B cell (primary cell): ENCODE measurements around the gene APP.

Source experiments
- EZH2 ChIP-seq: IDR thresholded peaks from 2 replicates; pipeline ENCODE4 v1.6.1; 2012; ENCODE audit warnings: borderline replicate concordance, low read depth, mild to moderate bottlenecking, moderate library complexity, low read length; ENCODE audit not compliant: insufficient read depth, poor library complexity, severe bottlenecking
- TF ChIP-seq, protein P1 (sequence below): fragments of 200-600 bp; IDR thresholded peaks from one replicate; pipeline ENCODE4 v1.8.0; 2022; ENCODE audit warnings: antibody characterized with exemption, mild to moderate bottlenecking

DNA sequence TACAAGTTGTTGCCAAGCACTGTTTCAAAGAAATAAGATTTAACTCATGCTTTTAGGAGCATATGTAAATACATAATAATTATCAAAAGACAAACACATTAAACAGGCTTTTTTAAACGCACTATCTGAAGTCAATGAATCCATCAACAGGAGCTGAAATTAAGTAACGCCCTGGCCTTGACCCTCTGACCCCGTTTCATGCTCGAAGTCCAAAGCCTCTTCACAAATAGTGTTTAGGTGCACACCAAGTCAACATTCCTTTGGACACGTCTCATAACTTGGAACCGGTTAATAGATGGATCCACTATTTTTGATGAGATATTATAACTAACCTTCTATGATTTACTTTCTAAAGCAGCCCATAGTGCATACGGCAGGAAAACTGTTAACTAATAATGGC, 226.5 kb downstream of the APP start:
- TF ChIP-seq EZH2, result no peak
- TF ChIP-seq, protein P1, sequence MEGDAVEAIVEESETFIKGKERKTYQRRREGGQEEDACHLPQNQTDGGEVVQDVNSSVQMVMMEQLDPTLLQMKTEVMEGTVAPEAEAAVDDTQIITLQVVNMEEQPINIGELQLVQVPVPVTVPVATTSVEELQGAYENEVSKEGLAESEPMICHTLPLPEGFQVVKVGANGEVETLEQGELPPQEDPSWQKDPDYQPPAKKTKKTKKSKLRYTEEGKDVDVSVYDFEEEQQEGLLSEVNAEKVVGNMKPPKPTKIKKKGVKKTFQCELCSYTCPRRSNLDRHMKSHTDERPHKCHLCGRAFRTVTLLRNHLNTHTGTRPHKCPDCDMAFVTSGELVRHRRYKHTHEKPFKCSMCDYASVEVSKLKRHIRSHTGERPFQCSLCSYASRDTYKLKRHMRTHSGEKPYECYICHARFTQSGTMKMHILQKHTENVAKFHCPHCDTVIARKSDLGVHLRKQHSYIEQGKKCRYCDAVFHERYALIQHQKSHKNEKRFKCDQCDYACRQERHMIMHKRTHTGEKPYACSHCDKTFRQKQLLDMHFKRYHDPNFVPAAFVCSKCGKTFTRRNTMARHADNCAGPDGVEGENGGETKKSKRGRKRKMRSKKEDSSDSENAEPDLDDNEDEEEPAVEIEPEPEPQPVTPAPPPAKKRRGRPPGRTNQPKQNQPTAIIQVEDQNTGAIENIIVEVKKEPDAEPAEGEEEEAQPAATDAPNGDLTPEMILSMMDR, result no peak
